Hepatocyte (in vitro differentiated cells): ENCODE results near the gene B3GALNT2. TPM values are rescaled to one million over a fixed set of nuclear protein-coding genes. Genes with fewer than 3 reads are reported as not detected.
"Not testable (repeated sequence)": the region's sequence is repeated elsewhere in the genome, so short reads cannot be mapped to it uniquely, and the experiment has no call there.

Source experiments
- DNase-seq: peaks from one replicate; pipeline ENCODE4 v3.0.0-alpha.2; 2016; ENCODE audit warnings: low spot score
- H2AFZ ChIP-seq: fragments of 200-600 bp; sonication (generic); 2 replicates; pipeline ENCODE4 v1.6.0; 2016; ENCODE audit warnings: antibody characterized with exemption, mild to moderate bottlenecking
- H3K27ac ChIP-seq: fragments of 200-600 bp; sonication (generic); 2 replicates; pipeline ENCODE4 v1.5.1; 2016; ENCODE audit warnings: mild to moderate bottlenecking
- H3K27me3 ChIP-seq: fragments of 200-600 bp; sonication (generic); 2 replicates; pipeline ENCODE4 v1.6.1; 2016
- H3K36me3 ChIP-seq: fragments of 200-600 bp; sonication (generic); replicated peaks from 2 replicates; pipeline ENCODE4 v1.5.1; 2016; ENCODE audit warnings: low read depth; ENCODE audit not compliant: insufficient read depth
- H3K4me1 ChIP-seq: fragments of 200-600 bp; sonication (generic); 2 replicates; pipeline ENCODE4 v1.5.1; 2016; ENCODE audit warnings: mild to moderate bottlenecking, moderate library complexity; ENCODE audit not compliant: insufficient read depth
- H3K4me2 ChIP-seq: fragments of 200-600 bp; sonication (generic); 2 replicates; pipeline ENCODE4 v1.6.0; 2016
- H3K4me3 ChIP-seq: fragments of 200-600 bp; sonication (generic); 2 replicates; pipeline ENCODE4 v1.5.1; 2016; ENCODE audit warnings: mild to moderate bottlenecking
- H3K79me2 ChIP-seq: fragments of 200-600 bp; sonication (generic); 2 replicates; pipeline ENCODE4 v1.6.0; 2017; ENCODE audit warnings: mild to moderate bottlenecking
- H3K9me2 ChIP-seq: fragments of 200-600 bp; sonication (generic); replicated peaks from 2 replicates; pipeline ENCODE4 v1.6.0; 2017; ENCODE audit warnings: mild to moderate bottlenecking; ENCODE audit not compliant: insufficient read depth
- H3K9me3 ChIP-seq: fragments of 200-600 bp; sonication (generic); 2 replicates; pipeline ENCODE4 v1.5.1; 2016; ENCODE audit warnings: low read depth, mild to moderate bottlenecking
- H4K20me1 ChIP-seq: fragments of 200-600 bp; sonication (generic); 2 replicates; pipeline ENCODE4 v1.6.0; 2016; ENCODE audit warnings: mild to moderate bottlenecking; ENCODE audit not compliant: insufficient read depth, poor library complexity, severe bottlenecking
- EZH2 ChIP-seq: fragments of 200-600 bp; sonication (generic); IDR thresholded peaks from 2 replicates; pipeline ENCODE4 v1.6.1; 2016; ENCODE audit warnings: antibody characterized with exemption, mild to moderate bottlenecking, borderline replicate concordance
- EZH2phosphoT487 ChIP-seq: fragments of 200-600 bp; sonication (generic); IDR thresholded peaks from one replicate; pipeline ENCODE4 v1.6.1; 2018; ENCODE audit warnings: antibody characterized with exemption, mild to moderate bottlenecking, low read depth, moderate library complexity; ENCODE audit not compliant: unreplicated experiment, severe bottlenecking
- WGBS: methylation state at CpG from one replicate; pipeline ENCODE4 v1.1.6; 2016; ENCODE audit warnings: low lambda C conversion rate; ENCODE audit errors: missing lambda C conversion rate; 5-methylcytosine and 5-hydroxymethylcytosine counted together
- polyA plus RNA-seq: library from polyadenylated mRNA; unstranded; fragments of >200 nt; fragmentation: Nextera tagmentation; extraction: Ambion mirVana; gene quantifications from 2 replicates; pipeline ENCODE4 v1.2.1, GENCODE V29; 2016
- total RNA-seq: library from RNA; depleted of rRNA; stranded (reverse); fragments of >200 nt; gene quantifications from 2 replicates; pipeline ENCODE4 v1.2.3, GENCODE V29; 2014
- TF ChIP-seq, protein P1 (sequence below): fragments of 200-600 bp; sonication (generic); IDR thresholded peaks from 2 replicates; pipeline ENCODE4 v1.5.1; 2016; ENCODE audit warnings: antibody characterized with exemption, mild to moderate bottlenecking; ENCODE audit not compliant: poor library complexity

B3GALNT2 gene
- total and polyA plus RNA-seq, 2 experiments from 2014 or later, result 8.1 to 24.2 TPM

DNA sequence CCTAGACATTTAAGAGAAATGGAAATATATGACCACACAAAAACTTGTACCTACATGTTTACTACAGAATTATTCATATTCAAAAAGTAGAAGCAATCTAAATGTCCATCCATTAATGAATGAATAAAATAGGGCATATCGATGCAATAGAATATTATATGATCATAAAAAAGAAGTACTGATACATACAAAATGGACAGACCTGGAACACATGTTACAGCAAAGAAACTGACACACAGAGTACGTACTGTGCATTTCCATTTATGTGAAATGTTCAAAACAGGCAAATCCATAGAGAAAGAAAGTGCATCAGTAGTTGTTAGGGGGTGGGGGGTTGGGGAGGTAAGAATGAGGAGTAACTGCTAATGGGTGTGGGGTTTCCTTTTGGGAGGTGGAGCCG, 39.2 kb downstream of the B3GALNT2 start:
- H3K79me2 ChIP-seq, result no peaks in the 10 kb centered on the region
- no peaks in the 10 kb centered on the region for H3K36me3 ChIP-seq
- TF ChIP-seq, protein P1, sequence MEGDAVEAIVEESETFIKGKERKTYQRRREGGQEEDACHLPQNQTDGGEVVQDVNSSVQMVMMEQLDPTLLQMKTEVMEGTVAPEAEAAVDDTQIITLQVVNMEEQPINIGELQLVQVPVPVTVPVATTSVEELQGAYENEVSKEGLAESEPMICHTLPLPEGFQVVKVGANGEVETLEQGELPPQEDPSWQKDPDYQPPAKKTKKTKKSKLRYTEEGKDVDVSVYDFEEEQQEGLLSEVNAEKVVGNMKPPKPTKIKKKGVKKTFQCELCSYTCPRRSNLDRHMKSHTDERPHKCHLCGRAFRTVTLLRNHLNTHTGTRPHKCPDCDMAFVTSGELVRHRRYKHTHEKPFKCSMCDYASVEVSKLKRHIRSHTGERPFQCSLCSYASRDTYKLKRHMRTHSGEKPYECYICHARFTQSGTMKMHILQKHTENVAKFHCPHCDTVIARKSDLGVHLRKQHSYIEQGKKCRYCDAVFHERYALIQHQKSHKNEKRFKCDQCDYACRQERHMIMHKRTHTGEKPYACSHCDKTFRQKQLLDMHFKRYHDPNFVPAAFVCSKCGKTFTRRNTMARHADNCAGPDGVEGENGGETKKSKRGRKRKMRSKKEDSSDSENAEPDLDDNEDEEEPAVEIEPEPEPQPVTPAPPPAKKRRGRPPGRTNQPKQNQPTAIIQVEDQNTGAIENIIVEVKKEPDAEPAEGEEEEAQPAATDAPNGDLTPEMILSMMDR, result no peak
- TF ChIP-seq EZH2, result no peak
- no peak for TF ChIP-seq EZH2phosphoT487
- no peaks in the 10 kb centered on the region for H3K9me3 ChIP-seq
- 94% methylated on average over 3 of the region's 3 CpGs for WGBS
- no peaks in the 10 kb centered on the region for H3K27me3 ChIP-seq
- no peaks in the 10 kb centered on the region for H3K4me1 ChIP-seq
- H3K4me2 ChIP-seq, result no peak overlapping the region
- no peak overlapping the region for H3K4me3 ChIP-seq
- H3K9me2 ChIP-seq, result no peaks in the 10 kb centered on the region
- no peak overlapping the region for H3K27ac ChIP-seq
- H2AFZ ChIP-seq, result no peak overlapping the region
- no peaks in the 10 kb centered on the region for H4K20me1 ChIP-seq
- DNase-seq, result no peak

DNA sequence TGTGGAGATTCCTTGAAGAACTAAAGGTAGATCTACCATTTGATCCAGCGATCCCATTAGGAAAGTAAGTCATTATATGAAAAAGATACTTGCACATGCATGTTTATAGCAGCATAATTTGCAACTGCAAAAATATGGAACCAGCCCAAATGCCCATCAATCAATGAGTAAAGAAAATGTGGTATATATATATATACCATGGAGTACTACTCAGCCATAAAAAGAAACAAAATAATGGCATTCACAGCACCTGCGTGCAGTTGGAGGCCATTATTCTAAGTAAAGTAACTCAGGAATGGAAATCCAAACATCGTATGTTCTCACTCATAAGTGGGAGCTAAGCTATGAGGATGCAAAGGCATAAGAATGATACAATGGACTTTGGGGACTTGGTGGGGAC, 41.4 kb downstream of the B3GALNT2 start:
- not testable (repeated sequence) for H2AFZ ChIP-seq, H3K27me3 ChIP-seq, H3K79me2 ChIP-seq, H4K20me1 ChIP-seq, H3K36me3 ChIP-seq, H3K9me2 ChIP-seq, H3K4me3 ChIP-seq, H3K4me1 ChIP-seq, H3K9me3 ChIP-seq, H3K4me2 ChIP-seq, DNase-seq, H3K27ac ChIP-seq
- WGBS, result 95% methylated on average over 3 of the region's 3 CpGs

DNA sequence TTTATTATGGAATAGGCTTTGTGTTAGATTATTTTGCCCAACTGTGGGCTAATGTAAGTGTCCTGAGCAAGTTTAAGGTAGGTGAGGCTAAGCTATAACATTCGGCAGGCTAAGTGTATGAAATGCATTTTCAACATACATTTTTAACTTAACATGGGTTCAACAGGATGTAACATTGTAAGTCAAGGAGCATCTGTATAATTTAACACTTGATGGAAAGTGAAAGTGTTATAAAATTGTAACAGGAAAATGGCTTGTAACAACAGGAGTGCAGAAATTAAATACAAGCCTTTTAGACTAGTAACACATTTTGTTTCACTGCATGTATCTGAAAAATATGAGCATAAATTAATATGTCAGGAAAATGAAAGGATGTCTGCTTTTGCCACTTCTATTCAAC, 42.3 kb downstream of the B3GALNT2 start:
- no peaks in the 10 kb centered on the region for H3K79me2 ChIP-seq
- H3K9me2 ChIP-seq, result no peaks in the 10 kb centered on the region
- no peak overlapping the region for H2AFZ ChIP-seq
- 94% methylated on average over 1 of the region's 1 CpG for WGBS
- H3K4me3 ChIP-seq, result no peak overlapping the region
- no peaks in the 10 kb centered on the region for H4K20me1 ChIP-seq
- TF ChIP-seq, protein P1, result no peak
- no peak for TF ChIP-seq EZH2phosphoT487
- no peak for TF ChIP-seq EZH2
- H3K36me3 ChIP-seq, result no peaks in the 10 kb centered on the region
- no peaks in the 10 kb centered on the region for H3K27me3 ChIP-seq
- H3K27ac ChIP-seq, result no peak overlapping the region
- H3K4me2 ChIP-seq, result no peak overlapping the region
- DNase-seq, result no peak
- H3K4me1 ChIP-seq, result no peaks in the 10 kb centered on the region
- no peaks in the 10 kb centered on the region for H3K9me3 ChIP-seq

DNA sequence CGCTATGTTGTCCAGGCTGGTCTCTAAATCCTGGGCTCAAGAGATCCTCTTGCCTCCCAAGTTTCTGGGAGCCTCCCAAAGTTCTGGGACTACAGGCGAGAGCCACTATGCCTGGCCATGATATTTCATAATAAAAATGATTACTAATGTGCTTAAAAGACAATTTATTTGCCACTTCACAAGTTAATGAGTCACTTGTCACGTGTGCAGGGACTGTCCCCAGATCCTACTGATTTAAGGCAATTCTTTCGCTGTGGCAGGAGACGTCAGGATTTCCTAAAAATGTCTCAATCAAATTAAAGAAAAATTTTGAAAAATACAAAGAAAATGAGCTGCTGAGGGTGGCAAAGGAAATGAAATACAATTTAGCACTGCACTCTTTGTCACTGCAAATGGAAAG, 43.5 kb downstream of the B3GALNT2 start:
- Histone ChIP-seq H4K20me1 (no peaks in the 10 kb centered on the region), H2AFZ (no peak overlapping the region), H3K27ac (no peak overlapping the region), H3K27me3 (no peaks in the 10 kb centered on the region), H3K9me3 (no peaks in the 10 kb centered on the region), H3K36me3 (no peaks in the 10 kb centered on the region), H3K4me3 (no peak overlapping the region), H3K79me2 (no peaks in the 10 kb centered on the region), H3K4me1 (no peaks in the 10 kb centered on the region), H3K4me2 (no peak overlapping the region), H3K9me2 (no peaks in the 10 kb centered on the region)
- DNase-seq, result no peak
- WGBS, result 99% methylated on average over 5 of the region's 5 CpGs
- TF ChIP-seq, protein P1, result no peak
- TF ChIP-seq EZH2phosphoT487 (no peak), EZH2 (no peak)

DNA sequence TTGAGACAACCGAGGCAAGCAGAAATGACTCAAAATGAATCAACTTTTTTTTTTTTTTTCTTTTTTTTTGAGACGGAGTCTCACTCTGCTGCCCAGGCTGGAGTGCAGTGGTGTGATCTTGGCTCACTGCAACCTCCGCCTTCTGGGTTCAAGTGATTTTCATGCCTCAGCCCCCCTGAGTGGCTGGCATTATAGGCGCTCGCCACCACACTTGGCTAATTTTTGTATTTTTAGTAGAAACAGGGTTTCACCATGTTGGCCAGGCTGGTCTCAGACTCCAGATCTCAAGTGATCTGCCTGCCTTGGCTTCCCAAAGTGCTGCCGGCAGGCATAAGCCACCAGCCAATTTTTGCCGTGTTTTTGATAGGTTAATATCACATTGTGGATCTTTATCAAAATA, 46.4 kb downstream of the B3GALNT2 start:
- H3K79me2 ChIP-seq, H3K9me2 ChIP-seq, H3K4me2 ChIP-seq, H3K9me3 ChIP-seq, DNase-seq, H3K36me3 ChIP-seq, H3K27ac ChIP-seq, H3K4me3 ChIP-seq, H3K4me1 ChIP-seq, H3K27me3 ChIP-seq, H4K20me1 ChIP-seq, H2AFZ ChIP-seq: not testable (repeated sequence)
- over 99% methylated on average over 7 of the region's 7 CpGs for WGBS
